WTC11 (cell line): ENCODE results near the gene CYP19A1.

Experiments
- CREM ChIP-seq: sonication (generic); formaldehyde crosslinking; IDR thresholded peaks from 2 replicates; pipeline ENCODE4 v1.8.1; 2022; ENCODE audit warnings: mild to moderate bottlenecking, missing genetic modification reagents, moderate library complexity
- ELF4 ChIP-seq: sonication (generic); formaldehyde crosslinking; IDR thresholded peaks from 2 replicates; pipeline ENCODE4 v1.8.1; 2022; ENCODE audit warnings: low read depth, mild to moderate bottlenecking, moderate library complexity, missing genetic modification reagents
- ETV6 ChIP-seq: sonication (generic); formaldehyde crosslinking; IDR thresholded peaks from 2 replicates; pipeline ENCODE4 v1.8.1; 2022; ENCODE audit warnings: mild to moderate bottlenecking, missing genetic modification reagents
- FOXP1 ChIP-seq: sonication (generic); formaldehyde crosslinking; IDR thresholded peaks from 2 replicates; pipeline ENCODE4 v1.8.0; 2022; ENCODE audit warnings: missing genetic modification reagents, mild to moderate bottlenecking, moderate library complexity, borderline replicate concordance
- NFYB ChIP-seq: sonication (generic); formaldehyde crosslinking; conservative IDR thresholded peaks from 2 replicates; pipeline ENCODE4 v1.8.0; 2022; ENCODE audit warnings: low read depth, missing genetic modification reagents
- NR3C1 ChIP-seq: sonication (generic); formaldehyde crosslinking; conservative IDR thresholded peaks from 2 replicates; pipeline ENCODE4 v1.8.1; 2023; ENCODE audit warnings: low read depth, mild to moderate bottlenecking, missing genetic modification reagents
- TEAD4 ChIP-seq: sonication (generic); formaldehyde crosslinking; IDR thresholded peaks from 2 replicates; pipeline ENCODE4 v1.8.0; 2022; ENCODE audit warnings: mild to moderate bottlenecking, missing genetic modification reagents
- ZBTB21 ChIP-seq: sonication (generic); formaldehyde crosslinking; IDR thresholded peaks from 2 replicates; pipeline ENCODE4 v1.8.1; 2023; ENCODE audit warnings: mild to moderate bottlenecking, missing genetic modification reagents, borderline replicate concordance
- ZNF232 ChIP-seq: sonication (generic); formaldehyde crosslinking; IDR thresholded peaks from 2 replicates; pipeline ENCODE4 v1.8.0; 2022; ENCODE audit warnings: mild to moderate bottlenecking, missing genetic modification reagents
- ZNF416 ChIP-seq: fragments of 250-450 bp; sonication (Bioruptor Pico); IDR thresholded peaks from 2 replicates; pipeline ENCODE4 v1.9.0; 2021; ENCODE audit warnings: mild to moderate bottlenecking, inconsistent platforms
- TF ChIP-seq, protein P1 (sequence below): fragments of 200-600 bp; IDR thresholded peaks from 2 replicates; pipeline ENCODE4 v1.8.0; 2022; ENCODE audit warnings: antibody characterized with exemption
- TF ChIP-seq, protein P2 (sequence below): sonication (generic); formaldehyde crosslinking; conservative IDR thresholded peaks from 2 replicates; pipeline ENCODE4 v1.8.1; 2022; ENCODE audit warnings: mild to moderate bottlenecking, missing genetic modification reagents

DNA sequence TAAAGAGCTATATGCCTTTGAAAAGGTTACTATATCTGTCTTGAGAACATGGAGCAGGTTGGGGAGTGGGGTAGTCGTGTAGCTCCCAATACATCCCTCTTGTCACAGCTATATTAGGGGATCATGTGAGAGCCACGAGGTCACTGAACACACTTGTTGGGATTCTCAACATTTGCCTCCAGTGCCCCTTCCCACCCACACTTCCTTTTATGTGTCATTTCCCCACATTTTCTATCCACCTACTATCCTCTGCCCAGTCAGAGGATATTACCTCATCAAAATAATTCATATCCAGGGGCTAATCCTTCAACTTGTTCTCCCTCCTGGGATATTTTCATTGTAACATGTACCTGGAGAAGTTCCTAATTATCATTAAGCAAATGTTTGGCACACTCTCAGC is 85.0 kb downstream of the CYP19A1 start:
- TF ChIP-seq, protein P1, sequence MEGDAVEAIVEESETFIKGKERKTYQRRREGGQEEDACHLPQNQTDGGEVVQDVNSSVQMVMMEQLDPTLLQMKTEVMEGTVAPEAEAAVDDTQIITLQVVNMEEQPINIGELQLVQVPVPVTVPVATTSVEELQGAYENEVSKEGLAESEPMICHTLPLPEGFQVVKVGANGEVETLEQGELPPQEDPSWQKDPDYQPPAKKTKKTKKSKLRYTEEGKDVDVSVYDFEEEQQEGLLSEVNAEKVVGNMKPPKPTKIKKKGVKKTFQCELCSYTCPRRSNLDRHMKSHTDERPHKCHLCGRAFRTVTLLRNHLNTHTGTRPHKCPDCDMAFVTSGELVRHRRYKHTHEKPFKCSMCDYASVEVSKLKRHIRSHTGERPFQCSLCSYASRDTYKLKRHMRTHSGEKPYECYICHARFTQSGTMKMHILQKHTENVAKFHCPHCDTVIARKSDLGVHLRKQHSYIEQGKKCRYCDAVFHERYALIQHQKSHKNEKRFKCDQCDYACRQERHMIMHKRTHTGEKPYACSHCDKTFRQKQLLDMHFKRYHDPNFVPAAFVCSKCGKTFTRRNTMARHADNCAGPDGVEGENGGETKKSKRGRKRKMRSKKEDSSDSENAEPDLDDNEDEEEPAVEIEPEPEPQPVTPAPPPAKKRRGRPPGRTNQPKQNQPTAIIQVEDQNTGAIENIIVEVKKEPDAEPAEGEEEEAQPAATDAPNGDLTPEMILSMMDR: no peak
- no peak for TF ChIP-seq ZBTB21 (CRISPR knock-in tag)
- TF ChIP-seq CREM (CRISPR knock-in tag): no peak
- TF ChIP-seq NFYB (CRISPR knock-in tag): no peak
- no peak for TF ChIP-seq NR3C1 (CRISPR knock-in tag)
- TF ChIP-seq ELF4 (CRISPR knock-in tag): no peak
- TF ChIP-seq ETV6: no peak
- TF ChIP-seq FOXP1 (CRISPR knock-in tag): no peak
- TF ChIP-seq, protein P2, sequence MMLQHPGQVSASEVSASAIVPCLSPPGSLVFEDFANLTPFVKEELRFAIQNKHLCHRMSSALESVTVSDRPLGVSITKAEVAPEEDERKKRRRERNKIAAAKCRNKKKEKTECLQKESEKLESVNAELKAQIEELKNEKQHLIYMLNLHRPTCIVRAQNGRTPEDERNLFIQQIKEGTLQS (CRISPR knock-in tag): no peak
- no peak for TF ChIP-seq ZNF232 (CRISPR knock-in tag)
- TF ChIP-seq TEAD4 (CRISPR knock-in tag): no peak
- no peak for TF ChIP-seq ZNF416 (CRISPR knock-in tag)
